ENCODE results near the gene MIPOL1.

MIPOL1 gene

DNA sequence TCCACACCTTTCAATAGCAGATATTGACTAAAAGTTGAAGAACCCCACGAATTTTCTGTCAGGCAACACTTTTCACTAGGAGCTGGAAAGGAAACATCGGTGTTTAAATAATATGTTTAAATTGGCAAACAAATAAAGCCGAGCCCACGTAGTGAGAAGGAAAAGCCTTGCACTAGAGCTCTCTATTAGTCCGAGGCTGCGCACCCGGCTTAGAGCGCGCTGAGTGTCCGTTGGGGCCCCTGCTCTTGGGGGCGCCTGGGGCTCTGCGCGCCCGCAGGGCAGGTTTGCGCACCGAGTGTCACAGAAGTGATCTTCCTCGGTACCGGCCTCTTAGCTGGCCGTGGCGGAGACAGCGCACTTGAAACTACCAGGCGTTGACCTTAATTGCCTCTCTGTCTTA lies 404.1 kb downstream of the MIPOL1 start:
- no peak for DNase-seq

Measured in NCI-H1436 treated with DMSO at 0.1 percent for 48 hours (cell line).